ENCODE measurements around the gene CH25H. TPM values are rescaled to one million over a fixed set of nuclear protein-coding genes. Genes with fewer than 3 reads are reported as not detected.

CH25H gene
- total RNA-seq, 1 experiment from 2014 or later, result not detected

GRCh38 chr10:89183571-89183970 is 23.5 kb downstream of the CH25H start:
- Histone ChIP-seq H3K9me3 (ENCODE audit: insufficient read depth, low read depth) (no peaks in the 10 kb centered on the region), H3K36me3 (ENCODE audit: low read depth) (no peaks in the 10 kb centered on the region), H3F3A (ENCODE audit: insufficient read depth, low read depth) (no peaks in the 10 kb centered on the region), H3K4me2 (no peak overlapping the region), H3K4me3 (no peak overlapping the region), H3K4me1 (replicated peaks; ENCODE audit: insufficient read depth) (peaks cover 5% of the 10 kb centered on the region; the same call in 1 of the 2 replicates), H2AFZ (no peak overlapping the region), H3K9me2 (ENCODE audit: insufficient read depth) (no peaks in the 10 kb centered on the region), H3K27me3 (ENCODE audit: insufficient read depth, low read depth) (no peaks in the 10 kb centered on the region), H3K27ac (no peak overlapping the region), H3K79me2 (ENCODE audit: low read depth) (no peaks in the 10 kb centered on the region), H4K20me1 (ENCODE audit: insufficient read depth) (no peaks in the 10 kb centered on the region)
- BruUV-seq (replicated peaks), result no TSS peak
- CTCF ChIA-PET, result no interaction called here
- TF ChIP-seq EZH2 (IDR thresholded peaks at IDR 0.05; ENCODE audit: low read depth) (no peak), CTCF (conservative IDR thresholded peaks at IDR 0.05) (no peak)
- intact Hi-C loops (cut with micrococcal nuclease; ENCODE audit: unreplicated experiment), result no loop called here
- POLR2A ChIA-PET (ENCODE audit: unreplicated experiment), result no interaction called here
- no peak for DNase-seq

- Histone ChIP-seq H2AFZ (no peak overlapping the region), H4K20me1 (ENCODE audit: insufficient read depth) (no peaks in the 10 kb centered on the region), H3K27ac (no peak overlapping the region), H3K9me2 (ENCODE audit: insufficient read depth) (no peaks in the 10 kb centered on the region), H3K9me3 (ENCODE audit: insufficient read depth, low read depth) (no peaks in the 10 kb centered on the region), H3K4me1 (replicated peaks; ENCODE audit: insufficient read depth) (peaks cover 5% of the 10 kb centered on the region; the same call in 1 of the 2 replicates), H3F3A (ENCODE audit: insufficient read depth, low read depth) (no peaks in the 10 kb centered on the region), H3K79me2 (ENCODE audit: low read depth) (no peaks in the 10 kb centered on the region), H3K4me2 (no peak overlapping the region), H3K4me3 (no peak overlapping the region), H3K27me3 (ENCODE audit: insufficient read depth, low read depth) (no peaks in the 10 kb centered on the region), H3K36me3 (ENCODE audit: low read depth) (no peaks in the 10 kb centered on the region)
- no peak for TF ChIP-seq CTCF (conservative IDR thresholded peaks at IDR 0.05)
- no peak for TF ChIP-seq EZH2 (IDR thresholded peaks at IDR 0.05; ENCODE audit: low read depth)
- no TSS peak for BruUV-seq (replicated peaks)
- POLR2A ChIA-PET (ENCODE audit: unreplicated experiment), result no interaction called here
- CTCF ChIA-PET, result no interaction called here
- intact Hi-C loops (cut with micrococcal nuclease; ENCODE audit: unreplicated experiment), result no loop called here
- no peak for DNase-seq
Observed at GRCh38 chr10:89182894-89183293, 24.2 kb downstream of the CH25H start.

GRCh38 chr10:89175816-89176215 is 31.3 kb downstream of the CH25H start:
- intact Hi-C loops (cut with micrococcal nuclease; ENCODE audit: unreplicated experiment), result no loop called here
- no peaks in the 10 kb centered on the region for H3K36me3 ChIP-seq (ENCODE audit: low read depth)
- no TSS peak for BruUV-seq (replicated peaks)
- DNase-seq, result no peak
- no peaks in the 10 kb centered on the region for H3F3A ChIP-seq (ENCODE audit: insufficient read depth, low read depth)
- no peaks in the 10 kb centered on the region for H3K79me2 ChIP-seq (ENCODE audit: low read depth)
- ChIA-PET CTCF (no interaction called here), POLR2A (ENCODE audit: unreplicated experiment) (no interaction called here)
- no peaks in the 10 kb centered on the region for H3K9me2 ChIP-seq (ENCODE audit: insufficient read depth)
- H3K9me3 ChIP-seq (ENCODE audit: insufficient read depth, low read depth), result no peaks in the 10 kb centered on the region
- no peaks in the 10 kb centered on the region for H3K27me3 ChIP-seq (ENCODE audit: insufficient read depth, low read depth)
- H4K20me1 ChIP-seq (ENCODE audit: insufficient read depth), result no peaks in the 10 kb centered on the region
- no peaks in the 10 kb centered on the region for H3K4me1 ChIP-seq (replicated peaks; ENCODE audit: insufficient read depth)
- TF ChIP-seq CTCF (conservative IDR thresholded peaks at IDR 0.05) (no peak), EZH2 (IDR thresholded peaks at IDR 0.05; ENCODE audit: low read depth) (no peak)
- H3K4me2 ChIP-seq, result no peak overlapping the region
- no peak overlapping the region for H3K4me3 ChIP-seq
- no peak overlapping the region for H3K27ac ChIP-seq
- no peak overlapping the region for H2AFZ ChIP-seq
